Measurements from ENCODE around the gene ICA1.

DNA sequence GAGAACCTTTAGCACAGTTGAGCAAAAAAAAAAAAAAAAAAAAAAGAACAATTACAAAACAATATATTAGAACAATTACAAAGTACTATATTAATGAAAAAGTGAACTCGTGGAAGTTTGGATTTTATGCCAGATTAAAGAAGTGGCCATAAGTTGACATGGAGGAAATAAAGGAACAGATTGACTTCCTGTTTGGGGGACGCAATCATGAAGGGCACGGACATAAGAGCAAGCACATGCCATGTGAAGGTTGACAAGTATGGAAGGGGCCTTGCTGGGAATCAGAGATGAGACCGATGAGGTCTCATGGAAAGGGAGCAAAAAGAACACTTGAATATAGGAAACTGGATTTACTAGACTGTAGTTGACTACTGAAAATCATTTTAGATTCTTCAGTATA is 61.7 kb downstream of the ICA1 start:
- TF ChIP-seq CTCF (IDR thresholded peaks at IDR 0.05; ENCODE audit: low read depth, low read length, poor library complexity, severe bottlenecking): no peak
- TF ChIP-seq EZH2phosphoT487 (IDR thresholded peaks at IDR 0.05; ENCODE audit: borderline replicate concordance, low read length): no peak

Data from DOHH2 (cell line).